ENCODE measurements around the gene KIF21A. TPM values are rescaled to one million over a fixed set of nuclear protein-coding genes. Genes with fewer than 3 reads are reported as not detected.
"Not testable (repeated sequence)": the region's sequence is repeated elsewhere in the genome, so short reads cannot be mapped to it uniquely, and the experiment has no call there.

Gene KIF21A
- total RNA-seq, 1 experiment from 2014 or later, result 18.4 TPM

DNA sequence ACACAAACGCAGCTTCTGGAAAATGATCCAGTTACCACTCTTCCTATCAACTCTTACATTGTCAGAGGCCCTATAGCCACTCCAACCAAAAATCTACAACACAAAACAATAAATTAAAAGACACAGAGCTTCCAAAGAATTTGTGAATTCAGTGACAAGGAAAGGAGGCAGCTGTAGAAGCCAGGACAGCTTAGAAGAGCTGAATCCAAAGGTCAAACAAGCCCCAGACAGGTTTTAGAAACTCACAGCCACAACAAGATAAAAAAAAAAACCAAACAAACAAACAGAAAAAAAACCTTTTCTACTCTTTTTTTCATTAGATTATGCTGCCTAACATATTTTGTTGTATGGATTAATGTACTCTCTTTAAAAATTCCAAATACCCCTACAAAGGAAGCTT is 94.4 kb downstream of the KIF21A start:
- DNase-seq (ENCODE audit: low spot score), result no peak

GRCh38 chr12:39344926-39345325 is 98.0 kb downstream of the KIF21A start:
- no peak for DNase-seq (ENCODE audit: low spot score)

DNA sequence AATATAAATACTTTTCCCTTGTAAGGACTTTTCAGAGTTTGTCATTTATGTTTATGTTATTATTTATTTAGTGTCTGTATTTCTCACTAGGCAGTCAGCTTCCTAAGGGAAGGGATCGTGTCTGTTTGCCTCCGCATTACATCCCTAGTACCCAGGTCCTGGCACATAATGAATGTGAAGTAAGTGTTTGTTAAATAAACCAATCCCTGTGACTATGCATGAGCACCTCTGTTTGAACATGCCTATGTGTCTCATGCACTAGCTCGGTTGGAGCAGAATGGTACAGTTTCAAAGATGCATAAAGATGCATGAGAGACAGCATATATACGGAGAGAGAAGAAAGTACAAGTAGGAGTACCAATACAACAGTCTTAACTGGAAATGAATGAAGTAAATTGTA is 99.3 kb downstream of the KIF21A start:
- no peak for DNase-seq (ENCODE audit: low spot score)

- no peak for DNase-seq (ENCODE audit: low spot score)
Measured at GRCh38 chr12:39341761-39342160, 101.2 kb downstream of the KIF21A start.

DNA sequence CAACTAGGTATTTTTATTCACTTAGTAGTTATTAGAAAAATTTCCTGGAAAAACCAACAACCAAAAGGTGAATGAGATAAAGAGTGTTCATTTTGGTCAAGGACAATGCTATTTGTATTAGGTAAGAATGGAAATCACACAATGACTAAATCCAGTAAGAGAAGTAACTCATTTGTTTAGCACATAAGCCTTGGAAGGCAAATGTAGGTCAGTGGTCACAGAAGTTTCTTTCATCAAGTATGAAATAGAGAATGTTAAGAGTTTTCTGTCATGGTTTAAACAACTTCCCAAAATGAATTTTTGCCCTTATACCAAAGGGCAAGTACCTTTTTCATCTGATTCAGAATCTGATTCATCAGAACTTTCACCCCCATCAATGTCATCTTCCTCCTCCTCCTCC is 101.7 kb downstream of the KIF21A start:
- no peak for DNase-seq (ENCODE audit: low spot score)

- no peak for DNase-seq (ENCODE audit: low spot score)
Measured at GRCh38 chr12:39332661-39333175, 110.2 kb downstream of the KIF21A start.

GRCh38 chr12:39331539-39332261 is 111.2 kb downstream of the KIF21A start:
- no peak for DNase-seq (ENCODE audit: low spot score)

DNA sequence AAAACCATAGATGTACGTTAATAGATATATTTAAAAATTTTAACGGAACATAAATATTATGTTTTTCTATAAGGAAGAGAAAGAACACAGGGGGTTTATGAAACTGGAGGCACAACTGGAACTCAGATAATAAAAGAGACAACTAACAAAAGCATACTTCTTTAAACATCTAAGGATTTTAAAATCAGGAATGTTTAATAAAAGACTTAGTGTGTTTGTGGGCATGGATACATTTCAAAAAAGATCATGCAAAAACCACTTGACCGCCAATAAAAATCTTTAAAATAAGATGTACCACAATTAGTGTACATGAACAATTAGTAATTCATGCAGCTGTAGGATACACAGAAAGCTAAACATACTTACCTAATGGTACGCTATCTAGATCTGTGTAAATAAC is 113.0 kb downstream of the KIF21A start:
- no peak for DNase-seq (ENCODE audit: low spot score)

DNA sequence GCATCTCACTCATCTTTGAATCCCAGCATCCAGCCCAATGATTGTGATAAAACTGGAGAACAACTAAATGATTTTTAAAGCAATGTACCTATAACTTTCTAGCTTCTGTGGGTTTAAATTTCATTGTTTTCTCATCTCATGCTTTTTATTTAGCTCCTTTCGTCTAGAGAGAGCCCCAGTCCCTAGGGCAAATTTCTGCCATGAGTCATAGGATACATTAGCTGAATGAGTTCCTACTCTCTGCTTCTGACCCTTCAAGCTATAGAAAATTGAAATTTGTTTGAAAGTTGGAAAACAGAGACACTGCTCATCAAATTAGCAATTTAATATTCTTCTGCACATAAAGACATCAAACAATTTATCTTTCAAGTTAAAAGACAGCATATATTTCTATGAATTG is 113.9 kb downstream of the KIF21A start:
- no peak for DNase-seq (ENCODE audit: low spot score)

- DNase-seq (ENCODE audit: low spot score), result no peak
Measured at GRCh38 chr12:39327965-39328364, 115.0 kb downstream of the KIF21A start.

- no peak for DNase-seq (ENCODE audit: low spot score)
Measured at GRCh38 chr12:39327510-39327909, 115.4 kb downstream of the KIF21A start.

GRCh38 chr12:39319180-39319579 is 123.7 kb downstream of the KIF21A start:
- DNase-seq (ENCODE audit: low spot score), result no peak

- DNase-seq (ENCODE audit: low spot score), result no peak
Measured at GRCh38 chr12:39314547-39314946, 128.4 kb downstream of the KIF21A start.

DNA sequence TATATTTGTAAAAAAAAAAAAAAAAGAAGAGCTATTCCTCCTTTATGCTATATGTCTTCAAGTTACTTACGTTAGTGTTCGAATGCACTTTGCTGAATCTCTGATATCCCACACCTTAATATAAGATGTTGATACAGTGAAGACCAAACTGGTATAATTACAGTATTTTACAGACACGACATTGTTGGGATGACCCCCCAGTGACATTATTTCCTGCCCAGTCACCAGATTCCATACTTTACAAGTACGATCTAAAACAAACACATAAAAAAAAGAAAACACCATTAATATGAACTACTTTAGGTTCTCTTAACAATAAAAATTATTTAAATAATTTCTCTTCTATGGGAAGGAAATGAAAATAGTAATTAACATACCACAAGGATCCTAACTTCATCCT is 133.4 kb downstream of the KIF21A start:
- no peak for DNase-seq (ENCODE audit: low spot score)

GRCh38 chr12:39301422-39301821 is 141.5 kb downstream of the KIF21A start:
- DNase-seq (ENCODE audit: low spot score), result no peak

DNA sequence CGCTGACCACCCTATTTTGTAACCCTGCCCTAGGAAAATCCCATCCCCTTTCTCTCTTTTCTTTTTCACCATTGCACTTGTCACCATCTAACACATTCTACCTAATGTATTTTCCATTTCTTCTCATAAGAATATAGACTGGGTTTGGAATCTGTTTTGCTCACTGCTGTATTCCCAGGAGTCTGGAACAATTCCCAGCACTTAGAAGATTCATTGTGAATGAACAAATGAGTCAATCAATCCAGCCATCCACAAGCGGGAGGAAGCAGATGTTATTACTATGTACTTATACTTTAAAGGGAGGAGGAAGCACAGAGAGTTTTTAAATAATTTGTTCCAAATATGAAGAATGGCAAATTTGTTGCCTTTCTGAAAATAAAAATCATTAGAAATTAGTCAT is 142.1 kb downstream of the KIF21A start:
- DNase-seq (ENCODE audit: low spot score), result no peak

- DNase-seq (ENCODE audit: low spot score), result no peak
Measured at GRCh38 chr12:39297891-39298290, 145.0 kb downstream of the KIF21A start.

DNA sequence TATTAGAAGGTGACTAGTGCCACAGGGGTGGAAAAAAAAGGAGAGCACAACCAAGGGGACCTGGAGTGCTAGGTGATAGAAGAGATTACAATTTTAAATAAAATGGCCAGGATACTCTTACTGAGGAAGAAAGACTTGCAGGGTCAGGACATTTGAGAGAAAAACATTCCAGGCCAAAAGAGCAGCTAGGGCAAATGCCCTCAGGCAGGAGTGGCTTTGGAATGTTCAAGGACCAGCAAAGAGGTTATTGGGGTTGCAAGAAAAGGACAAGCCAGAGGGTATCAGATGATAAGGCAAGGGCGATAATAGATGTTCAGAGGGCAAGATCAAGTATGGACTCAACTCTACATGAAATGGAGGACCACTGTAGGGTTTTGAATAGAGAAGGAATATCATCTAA is 146.4 kb downstream of the KIF21A start:
- no peak for DNase-seq (ENCODE audit: low spot score)

DNA sequence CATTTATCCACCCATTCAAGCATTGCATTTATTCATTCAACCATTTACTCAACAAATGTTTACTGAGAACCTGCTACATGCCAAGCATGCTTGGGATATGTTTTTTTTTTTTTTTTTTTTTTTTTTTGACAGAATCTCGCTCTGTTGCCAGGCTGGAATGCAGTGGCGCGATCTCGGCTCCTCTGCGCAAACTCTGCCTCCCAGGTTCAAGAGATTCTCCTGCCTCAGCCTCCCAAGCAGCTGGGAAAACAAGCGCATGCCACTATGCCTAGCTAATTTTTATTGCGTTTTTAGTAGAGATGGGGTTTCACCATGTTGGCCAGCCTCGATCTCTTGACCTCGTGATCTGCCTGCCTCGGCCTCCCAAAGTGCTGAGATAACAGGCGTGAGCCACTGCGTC is 147.3 kb downstream of the KIF21A start:
- not testable (repeated sequence) for DNase-seq (ENCODE audit: low spot score)

DNA sequence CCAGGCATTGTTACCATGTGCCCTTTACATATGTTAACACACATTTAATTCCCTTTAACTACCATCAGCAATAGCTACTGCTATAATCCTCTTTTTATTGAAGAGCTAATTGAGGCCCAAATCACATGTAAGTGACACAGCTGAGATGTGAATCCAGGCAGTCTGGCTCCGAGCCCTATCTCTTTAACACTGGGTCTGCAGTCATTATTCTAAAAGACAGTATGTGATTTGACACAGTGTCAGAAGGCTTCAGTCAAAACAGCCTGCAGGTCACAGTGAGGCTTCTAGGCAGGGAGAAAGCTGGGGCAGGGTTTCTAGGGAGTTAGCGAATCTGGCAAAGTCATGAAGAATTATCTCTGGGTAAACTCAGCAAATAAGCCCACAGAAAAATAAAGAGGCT is 148.2 kb downstream of the KIF21A start:
- DNase-seq (ENCODE audit: low spot score), result no peak

DNA sequence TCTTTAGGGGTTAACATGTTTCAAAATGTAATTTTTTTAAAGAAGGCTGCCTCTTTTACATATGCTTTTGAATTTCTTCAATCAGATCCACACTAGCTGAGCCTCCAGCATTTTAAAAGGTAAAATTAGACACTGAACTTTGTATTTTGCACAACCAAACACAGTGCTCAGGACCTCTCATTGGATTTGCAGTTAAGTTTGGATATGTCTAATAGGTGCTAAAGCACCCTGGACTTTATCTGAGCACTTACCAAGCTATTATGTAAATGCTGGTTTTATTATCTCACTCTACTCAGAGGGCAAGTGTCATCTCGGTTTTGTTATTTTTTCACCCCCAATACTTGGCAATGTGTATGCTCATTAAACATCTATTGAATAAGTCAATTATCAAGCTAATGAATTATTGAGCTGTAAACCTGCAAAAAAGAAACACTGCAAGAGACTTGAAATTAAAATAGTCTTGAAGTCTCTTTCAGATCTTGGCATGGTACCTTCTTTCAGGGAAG is 150.7 kb downstream of the KIF21A start:
- DNase-seq (ENCODE audit: low spot score), result no peak

DNA sequence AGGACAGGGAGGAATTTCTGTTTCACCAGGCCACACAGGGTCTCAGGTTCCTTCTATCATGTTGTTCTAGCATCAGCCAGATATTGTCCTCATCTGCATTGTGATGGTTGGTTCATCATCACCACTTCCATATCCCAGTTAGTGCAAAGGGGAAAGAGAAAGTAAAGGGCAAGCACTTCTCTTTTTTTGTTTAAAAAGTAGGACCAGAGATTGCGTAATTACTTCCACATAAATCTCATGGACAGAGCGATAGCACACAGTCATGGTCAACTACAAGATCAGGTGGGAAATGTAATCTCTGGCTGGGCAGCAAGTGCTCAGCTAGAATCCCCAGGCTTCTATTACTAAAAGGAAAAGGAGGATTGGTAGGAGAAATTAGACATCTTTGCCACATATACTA is 155.1 kb downstream of the KIF21A start:
- DNase-seq (ENCODE audit: low spot score), result no peak

GRCh38 chr12:39287409-39287808 is 155.5 kb downstream of the KIF21A start:
- no peak for DNase-seq (ENCODE audit: low spot score)

DNA sequence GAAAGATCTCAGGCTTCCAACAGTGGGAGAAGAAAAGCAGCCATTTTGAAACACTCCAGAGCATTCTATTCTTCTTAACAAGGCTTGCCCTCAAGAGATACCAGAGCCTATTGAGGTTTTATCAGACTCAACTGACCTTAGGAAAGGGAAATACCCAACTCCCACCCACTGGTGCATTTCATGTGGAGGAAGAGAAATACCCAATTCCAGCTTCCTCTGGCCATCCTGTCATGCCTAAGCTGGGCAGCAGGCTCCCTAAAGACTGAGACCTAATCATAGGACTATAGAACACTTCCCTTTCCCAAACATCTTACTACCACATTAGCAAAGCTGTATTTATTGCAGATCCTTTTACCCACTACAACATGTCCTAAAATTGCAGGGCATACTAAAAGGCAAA is 164.5 kb downstream of the KIF21A start:
- no peak for DNase-seq (ENCODE audit: low spot score)

Data from H4 (cell line).